ENCODE results near the gene GTF3C5.
"Not testable (repeated sequence)": the region's sequence is repeated elsewhere in the genome, so short reads cannot be mapped to it uniquely, and the experiment has no call there.

Gene GTF3C5

GRCh38 chr9:132993511-132993939, 37.3 kb upstream of the GTF3C5 start:
- no peak overlapping the region for H3K4me3 ChIP-seq
- no peaks in the 10 kb centered on the region for H3K36me3 ChIP-seq (ENCODE audit: insufficient read depth, low read length)
- no peaks in the 10 kb centered on the region for H3K9me3 ChIP-seq (ENCODE audit: low read depth, low read length)
- TF ChIP-seq EZH2 (IDR thresholded peaks at IDR 0.05), result no peak
- no peak overlapping the region for H3K27ac ChIP-seq
- no peak overlapping the region for H3K9ac ChIP-seq (ENCODE audit: insufficient read length)
- DNase-seq (ENCODE audit: low read depth, low spot score), result no peak

- no peak overlapping the region for H3K4me3 ChIP-seq
- no peak overlapping the region for H3K27ac ChIP-seq
- no peak overlapping the region for H3K9ac ChIP-seq (ENCODE audit: insufficient read length)
Measured at GRCh38 chr9:132994410-132995120, 36.2 kb upstream of the GTF3C5 start.

GRCh38 chr9:132995121-132995420, 35.7 kb upstream of the GTF3C5 start:
- Histone ChIP-seq H3K9ac (ENCODE audit: insufficient read length) (no peak overlapping the region), H3K4me3 (no peak overlapping the region), H3K9me3 (ENCODE audit: low read depth, low read length) (no peaks in the 10 kb centered on the region), H3K27ac (no peak overlapping the region), H3K36me3 (ENCODE audit: insufficient read depth, low read length) (no peaks in the 10 kb centered on the region)
- TF ChIP-seq EZH2 (IDR thresholded peaks at IDR 0.05) (no peak), POLR2AphosphoS5 (IDR thresholded peaks at IDR 0.05; ENCODE audit: borderline replicate concordance, low read depth, low read length) (no peak), FOXP2 (optimal IDR thresholded peaks at IDR 0.05; ENCODE audit: control extremely low read depth, extremely low read length, insufficient read depth) (no peak)
- no peak for DNase-seq (ENCODE audit: low read depth, low spot score)

More at GRCh38 chr9:132994410-132995120, 36.2 kb upstream of the GTF3C5 start:
- DNase-seq (ENCODE audit: low read depth, low spot score), result no peak
- H3K9me3 ChIP-seq (ENCODE audit: low read depth, low read length), result no peaks in the 10 kb centered on the region
- TF ChIP-seq FOXP2 (optimal IDR thresholded peaks at IDR 0.05; ENCODE audit: control extremely low read depth, extremely low read length, insufficient read depth) (no peak), EZH2 (IDR thresholded peaks at IDR 0.05) (no peak), POLR2AphosphoS5 (IDR thresholded peaks at IDR 0.05; ENCODE audit: borderline replicate concordance, low read depth, low read length) (no peak)
- no peaks in the 10 kb centered on the region for H3K36me3 ChIP-seq (ENCODE audit: insufficient read depth, low read length)

GRCh38 chr9:132995879-132996278, 34.9 kb upstream of the GTF3C5 start:
- TF ChIP-seq EZH2 (IDR thresholded peaks at IDR 0.05) (no peak), FOXP2 (optimal IDR thresholded peaks at IDR 0.05; ENCODE audit: control extremely low read depth, extremely low read length, insufficient read depth) (no peak), POLR2AphosphoS5 (IDR thresholded peaks at IDR 0.05; ENCODE audit: borderline replicate concordance, low read depth, low read length) (no peak)
- no peaks in the 10 kb centered on the region for H3K9me3 ChIP-seq (ENCODE audit: low read depth, low read length)
- no peak for DNase-seq (ENCODE audit: low read depth, low spot score)
- no peaks in the 10 kb centered on the region for H3K36me3 ChIP-seq (ENCODE audit: insufficient read depth, low read length)
- H3K9ac ChIP-seq (ENCODE audit: insufficient read length), result no peak overlapping the region
- H3K27ac ChIP-seq, result no peak overlapping the region
- H3K4me3 ChIP-seq, result no peak overlapping the region

GRCh38 chr9:132996526-132996925, 34.3 kb upstream of the GTF3C5 start:
- no peak overlapping the region for H3K4me3 ChIP-seq
- DNase-seq (ENCODE audit: low read depth, low spot score), result no peak
- no peak overlapping the region for H3K9ac ChIP-seq (ENCODE audit: insufficient read length)
- H3K36me3 ChIP-seq (ENCODE audit: insufficient read depth, low read length), result no peaks in the 10 kb centered on the region
- H3K9me3 ChIP-seq (ENCODE audit: low read depth, low read length), result no peaks in the 10 kb centered on the region
- no peak for TF ChIP-seq EZH2 (IDR thresholded peaks at IDR 0.05)
- TF ChIP-seq FOXP2 (optimal IDR thresholded peaks at IDR 0.05; ENCODE audit: control extremely low read depth, extremely low read length, insufficient read depth), result no peak
- TF ChIP-seq POLR2AphosphoS5 (IDR thresholded peaks at IDR 0.05; ENCODE audit: borderline replicate concordance, low read depth, low read length), result no peak
- no peak overlapping the region for H3K27ac ChIP-seq

- Histone ChIP-seq H3K9me3 (ENCODE audit: low read depth, low read length) (no peaks in the 10 kb centered on the region), H3K27ac (no peak overlapping the region), H3K9ac (ENCODE audit: insufficient read length) (no peak overlapping the region), H3K4me3 (no peak overlapping the region), H3K36me3 (ENCODE audit: insufficient read depth, low read length) (no peaks in the 10 kb centered on the region)
- DNase-seq (ENCODE audit: low read depth, low spot score), result no peak
- no peak for TF ChIP-seq FOXP2 (optimal IDR thresholded peaks at IDR 0.05; ENCODE audit: control extremely low read depth, extremely low read length, insufficient read depth)
- no peak for TF ChIP-seq EZH2 (IDR thresholded peaks at IDR 0.05)
- TF ChIP-seq POLR2AphosphoS5 (IDR thresholded peaks at IDR 0.05; ENCODE audit: borderline replicate concordance, low read depth, low read length), result no peak
Measured at GRCh38 chr9:132997591-132997990, 33.2 kb upstream of the GTF3C5 start.

- H3K9me3 ChIP-seq (ENCODE audit: low read depth, low read length); H3K4me3 ChIP-seq; H3K9ac ChIP-seq (ENCODE audit: insufficient read length); H3K27ac ChIP-seq; DNase-seq (ENCODE audit: low read depth, low spot score); H3K36me3 ChIP-seq (ENCODE audit: insufficient read depth, low read length): not testable (repeated sequence)
Measured at GRCh38 chr9:132998221-132998620, 32.6 kb upstream of the GTF3C5 start.

- Histone ChIP-seq H3K36me3 (ENCODE audit: insufficient read depth, low read length) (no peaks in the 10 kb centered on the region), H3K9me3 (ENCODE audit: low read depth, low read length) (no peaks in the 10 kb centered on the region), H3K9ac (ENCODE audit: insufficient read length) (no peak overlapping the region), H3K4me3 (no peak overlapping the region), H3K27ac (no peak overlapping the region)
- TF ChIP-seq POLR2AphosphoS5 (IDR thresholded peaks at IDR 0.05; ENCODE audit: borderline replicate concordance, low read depth, low read length) (no peak), EZH2 (IDR thresholded peaks at IDR 0.05) (no peak), FOXP2 (optimal IDR thresholded peaks at IDR 0.05; ENCODE audit: control extremely low read depth, extremely low read length, insufficient read depth) (no peak)
- no peak for DNase-seq (ENCODE audit: low read depth, low spot score)
Measured at GRCh38 chr9:132998831-132999635, 31.8 kb upstream of the GTF3C5 start.
